GM21528 (cell line): ENCODE results near the gene SRMS.
"Not testable (repeated sequence)": the region's sequence is repeated elsewhere in the genome, so short reads cannot be mapped to it uniquely, and the experiment has no call there.

Source experiments
- ATAC-seq: cut with Tn5 transposase; IDR thresholded peaks from one replicate; pipeline ENCODE4 v1.9.1; 2021; ENCODE audit warnings: mild to moderate bottlenecking, moderate library complexity; ENCODE audit not compliant: unreplicated experiment, low FRiP score

The SRMS gene

GRCh38 chr20:63567386-63568169, 20.0 kb upstream of the SRMS start:
- ATAC-seq: peak; percentile 72

GRCh38 chr20:63567136-63567385, 19.5 kb upstream of the SRMS start:
- ATAC-seq: no peak

GRCh38 chr20:63566395-63567135, 19.0 kb upstream of the SRMS start:
- no peak for ATAC-seq

- no peak for ATAC-seq
Measured at GRCh38 chr20:63565699-63566335, 18.3 kb upstream of the SRMS start.

- no peak for ATAC-seq
Measured at GRCh38 chr20:63565021-63565698, 17.6 kb upstream of the SRMS start.

- ATAC-seq: no peak
Measured at GRCh38 chr20:63564036-63564810, 16.7 kb upstream of the SRMS start.

GRCh38 chr20:63563225-63563935, 15.8 kb upstream of the SRMS start:
- no peak for ATAC-seq

- ATAC-seq: no peak
Measured at GRCh38 chr20:63562461-63563224, 15.1 kb upstream of the SRMS start.

- ATAC-seq: no peak
Measured at GRCh38 chr20:63561624-63562396, 14.3 kb upstream of the SRMS start.

GRCh38 chr20:63560856-63561609, 13.5 kb upstream of the SRMS start:
- no peak for ATAC-seq

GRCh38 chr20:63560333-63560805, 12.8 kb upstream of the SRMS start:
- no peak for ATAC-seq

- not testable (repeated sequence) for ATAC-seq
Measured at GRCh38 chr20:63559485-63560332, 12.2 kb upstream of the SRMS start.

GRCh38 chr20:63558804-63559484, 11.4 kb upstream of the SRMS start:
- no peak for ATAC-seq

GRCh38 chr20:63557481-63557891, 9.9 kb upstream of the SRMS start:
- ATAC-seq: no peak

- ATAC-seq: no peak
Measured at GRCh38 chr20:63556873-63557478, 9.4 kb upstream of the SRMS start.
